ENCODE measurements around the gene CNOT9. TPM values are rescaled to one million over a fixed set of nuclear protein-coding genes. Genes with fewer than 3 reads are reported as not detected.

The CNOT9 gene
- total and polyA plus RNA-seq, 10 donors, result 18.8 to 61.6 (median 46.4) TPM

DNA sequence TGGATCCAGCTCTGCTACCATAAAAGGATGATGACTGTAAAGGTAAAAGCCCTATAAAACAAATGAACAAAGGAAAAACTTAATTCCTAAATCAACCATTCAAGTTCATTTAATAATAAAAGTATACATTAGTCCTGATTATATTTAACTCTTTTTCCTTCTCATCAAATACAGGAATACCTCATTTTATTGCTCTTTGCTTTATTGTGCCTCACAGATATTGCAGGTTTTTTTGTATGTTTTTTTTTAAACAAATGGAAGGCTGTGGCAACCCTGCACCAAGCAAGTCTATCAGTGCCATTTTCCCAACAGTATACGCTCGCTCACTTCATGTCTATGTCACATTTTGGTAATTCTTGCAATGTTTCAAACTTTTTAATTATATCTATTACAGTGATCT is 38.6 kb upstream of the CNOT9 start:
- H3K4me3 ChIP-seq, result no peak overlapping the region
- intact Hi-C loops (cut with DNase I; ENCODE audit: low total_unique reads), result no loop called here
- TF ChIP-seq, protein P1, sequence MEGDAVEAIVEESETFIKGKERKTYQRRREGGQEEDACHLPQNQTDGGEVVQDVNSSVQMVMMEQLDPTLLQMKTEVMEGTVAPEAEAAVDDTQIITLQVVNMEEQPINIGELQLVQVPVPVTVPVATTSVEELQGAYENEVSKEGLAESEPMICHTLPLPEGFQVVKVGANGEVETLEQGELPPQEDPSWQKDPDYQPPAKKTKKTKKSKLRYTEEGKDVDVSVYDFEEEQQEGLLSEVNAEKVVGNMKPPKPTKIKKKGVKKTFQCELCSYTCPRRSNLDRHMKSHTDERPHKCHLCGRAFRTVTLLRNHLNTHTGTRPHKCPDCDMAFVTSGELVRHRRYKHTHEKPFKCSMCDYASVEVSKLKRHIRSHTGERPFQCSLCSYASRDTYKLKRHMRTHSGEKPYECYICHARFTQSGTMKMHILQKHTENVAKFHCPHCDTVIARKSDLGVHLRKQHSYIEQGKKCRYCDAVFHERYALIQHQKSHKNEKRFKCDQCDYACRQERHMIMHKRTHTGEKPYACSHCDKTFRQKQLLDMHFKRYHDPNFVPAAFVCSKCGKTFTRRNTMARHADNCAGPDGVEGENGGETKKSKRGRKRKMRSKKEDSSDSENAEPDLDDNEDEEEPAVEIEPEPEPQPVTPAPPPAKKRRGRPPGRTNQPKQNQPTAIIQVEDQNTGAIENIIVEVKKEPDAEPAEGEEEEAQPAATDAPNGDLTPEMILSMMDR (IDR thresholded peaks at IDR 0.05 in 8 of 11, conservative IDR thresholded peaks at IDR 0.05 in 3 of 11), result no peak
- no peak for TF ChIP-seq POLR2AphosphoS5 (IDR thresholded peaks at IDR 0.05)
- no peak for TF ChIP-seq POLR2A (IDR thresholded peaks at IDR 0.05)
- 96 to 99% (median 97%) methylated on average over 2 of the region's 2 CpGs for WGBS, 5 donors
- no peaks in the 10 kb centered on the region for H3K4me1 ChIP-seq
- H3K27ac ChIP-seq, result no peak overlapping the region
- peaks cover 2 to 100% (median 66%) of the 10 kb centered on the region in 6 donors for H3K36me3 ChIP-seq
- DNase-seq, result no peak
- H3K27me3 ChIP-seq (replicated peaks in 1 of 7), result no peaks in the 10 kb centered on the region
- peaks cover 0 to 9% (median 0%) of the 10 kb centered on the region in 8 donors for H3K9me3 ChIP-seq

DNA sequence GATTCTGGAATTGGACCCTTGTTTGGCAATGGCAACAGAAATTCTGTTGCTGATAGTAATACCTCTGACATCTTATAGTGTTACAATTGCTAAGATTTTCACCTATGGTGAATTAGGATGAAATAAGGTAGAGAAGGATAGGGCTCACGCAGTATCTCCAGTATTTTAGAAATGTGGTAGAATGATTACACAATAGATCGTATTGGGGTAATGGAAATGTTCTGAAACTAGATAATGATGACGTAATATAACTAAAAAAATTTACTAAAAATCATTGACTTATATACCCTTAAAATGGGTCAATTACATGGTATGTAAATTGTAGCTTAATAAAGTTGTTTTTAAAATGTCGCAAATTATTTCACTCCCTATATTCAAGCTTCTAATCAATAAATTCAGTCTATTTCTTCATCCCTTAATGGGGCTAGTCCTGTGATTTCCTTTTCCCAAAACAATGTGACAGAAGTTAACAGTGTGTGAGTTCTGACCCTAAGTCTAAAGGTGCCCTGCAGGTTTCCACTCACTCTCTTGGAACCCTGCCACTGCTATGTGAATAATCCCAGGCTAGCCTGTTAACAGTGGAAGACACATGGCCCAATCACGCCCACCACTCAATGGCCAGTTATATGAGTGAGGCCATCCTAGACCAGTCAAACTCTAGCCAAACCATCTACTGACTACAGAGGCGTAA is 31.7 kb upstream of the CNOT9 start:
- DNase-seq, result no peak
- no peaks in the 10 kb centered on the region for H3K27me3 ChIP-seq (replicated peaks in 1 of 7)
- intact Hi-C loops (cut with DNase I; ENCODE audit: low total_unique reads), result no loop called here
- peaks cover 0 to 100% (median 80%) of the 10 kb centered on the region in 6 donors for H3K36me3 ChIP-seq
- 79 to 88% (median 84%) methylated on average over 6 of the region's 6 CpGs for WGBS, 5 donors
- no peak overlapping the region for H3K4me3 ChIP-seq
- H3K9me3 ChIP-seq, result no peaks in the 10 kb centered on the region
- H3K4me1 ChIP-seq, result no peaks in the 10 kb centered on the region
- TF ChIP-seq, protein P1 (IDR thresholded peaks at IDR 0.05 in 8 of 11, conservative IDR thresholded peaks at IDR 0.05 in 3 of 11), result no peak
- TF ChIP-seq POLR2AphosphoS5 (IDR thresholded peaks at IDR 0.05) (no peak), POLR2A (IDR thresholded peaks at IDR 0.05) (no peak)
- H3K27ac ChIP-seq, result no peak overlapping the region

DNA sequence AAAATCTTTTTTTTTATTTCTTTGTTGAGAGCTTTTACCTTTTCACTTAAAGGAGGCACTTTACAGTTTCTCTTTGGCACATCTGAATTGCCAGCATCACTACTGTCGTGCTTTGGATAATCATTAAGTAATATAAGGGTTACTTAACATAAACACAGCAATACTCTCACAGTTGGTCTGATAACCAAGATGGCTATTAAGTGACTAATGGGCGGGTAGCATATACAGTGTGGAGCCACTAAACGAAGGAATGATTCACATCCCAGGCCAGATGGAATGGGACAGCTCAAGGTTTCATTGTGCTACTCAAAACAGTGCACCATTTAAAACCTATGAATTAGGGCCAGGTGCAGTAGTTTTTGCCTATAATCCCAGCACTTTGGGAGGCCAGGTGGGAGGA is 28.6 kb upstream of the CNOT9 start:
- WGBS, 5 donors, result 91 to 96% (median 95%) methylated on average over 3 of the region's 3 CpGs
- H3K4me1 ChIP-seq, result no peaks in the 10 kb centered on the region
- H3K36me3 ChIP-seq, result peaks cover 0 to 100% (median 86%) of the 10 kb centered on the region in 6 donors
- no peaks in the 10 kb centered on the region for H3K27me3 ChIP-seq (replicated peaks in 1 of 7)
- no peak overlapping the region for H3K27ac ChIP-seq
- no peak overlapping the region for H3K4me3 ChIP-seq
- DNase-seq, result no peak
- TF ChIP-seq POLR2A (IDR thresholded peaks at IDR 0.05), result no peak
- TF ChIP-seq, protein P1 (IDR thresholded peaks at IDR 0.05 in 8 of 11, conservative IDR thresholded peaks at IDR 0.05 in 3 of 11), result no peak
- no peak for TF ChIP-seq POLR2AphosphoS5 (IDR thresholded peaks at IDR 0.05)
- H3K9me3 ChIP-seq, result no peaks in the 10 kb centered on the region
- intact Hi-C loops (cut with DNase I; ENCODE audit: low total_unique reads), result no loop called here

- 92 to 100% (median 98%) methylated on average over 1 of the region's 1 CpG for WGBS, 5 donors
- intact Hi-C loops (cut with DNase I; ENCODE audit: low total_unique reads), result no loop called here
- H3K27ac ChIP-seq, result no peak overlapping the region
- TF ChIP-seq POLR2A (IDR thresholded peaks at IDR 0.05) (no peak), POLR2AphosphoS5 (IDR thresholded peaks at IDR 0.05) (no peak)
- H3K36me3 ChIP-seq, result peaks cover 0 to 100% (median 80%) of the 10 kb centered on the region in 6 donors
- H3K4me1 ChIP-seq, result no peaks in the 10 kb centered on the region
- no peak overlapping the region for H3K4me3 ChIP-seq
- no peak for DNase-seq
- H3K27me3 ChIP-seq (replicated peaks in 1 of 7), result no peaks in the 10 kb centered on the region
- H3K9me3 ChIP-seq, result no peaks in the 10 kb centered on the region
These were observed 22.6 kb upstream of the CNOT9 start for GRCh38 chr2:218546012-218546411.

All from spleen (tissue), 11 donors.